ENCODE data around the gene SLC43A3.

GRCh38 chr11:57467508-57468157 is 40.7 kb upstream of the SLC43A3 start:
- TF ChIP-seq, protein P1, sequence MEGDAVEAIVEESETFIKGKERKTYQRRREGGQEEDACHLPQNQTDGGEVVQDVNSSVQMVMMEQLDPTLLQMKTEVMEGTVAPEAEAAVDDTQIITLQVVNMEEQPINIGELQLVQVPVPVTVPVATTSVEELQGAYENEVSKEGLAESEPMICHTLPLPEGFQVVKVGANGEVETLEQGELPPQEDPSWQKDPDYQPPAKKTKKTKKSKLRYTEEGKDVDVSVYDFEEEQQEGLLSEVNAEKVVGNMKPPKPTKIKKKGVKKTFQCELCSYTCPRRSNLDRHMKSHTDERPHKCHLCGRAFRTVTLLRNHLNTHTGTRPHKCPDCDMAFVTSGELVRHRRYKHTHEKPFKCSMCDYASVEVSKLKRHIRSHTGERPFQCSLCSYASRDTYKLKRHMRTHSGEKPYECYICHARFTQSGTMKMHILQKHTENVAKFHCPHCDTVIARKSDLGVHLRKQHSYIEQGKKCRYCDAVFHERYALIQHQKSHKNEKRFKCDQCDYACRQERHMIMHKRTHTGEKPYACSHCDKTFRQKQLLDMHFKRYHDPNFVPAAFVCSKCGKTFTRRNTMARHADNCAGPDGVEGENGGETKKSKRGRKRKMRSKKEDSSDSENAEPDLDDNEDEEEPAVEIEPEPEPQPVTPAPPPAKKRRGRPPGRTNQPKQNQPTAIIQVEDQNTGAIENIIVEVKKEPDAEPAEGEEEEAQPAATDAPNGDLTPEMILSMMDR (IDR thresholded peaks at IDR 0.05; ENCODE audit: low read depth, low read length, poor library complexity, severe bottlenecking): no peak
- TF ChIP-seq EZH2phosphoT487 (IDR thresholded peaks at IDR 0.05; ENCODE audit: borderline replicate concordance, low read length): no peak

Data from DOHH2 (cell line).